Loucy (cell line): Measurements from ENCODE around the gene PEAK1.

ENCODE experiments used
- H2AFZ ChIP-seq: fragments of 200-600 bp; sonication (generic); 2 replicates; pipeline ENCODE4 v1.6.0; 2016; ENCODE audit warnings: antibody characterized with exemption, mild to moderate bottlenecking, low read length, moderate library complexity
- H3F3A ChIP-seq: fragments of 200-600 bp; 2 replicates; pipeline ENCODE4 v1.6.0; 2016; ENCODE audit warnings: antibody characterized with exemption, low read depth, mild to moderate bottlenecking
- H3K27me3 ChIP-seq: fragments of 200-600 bp; sonication (generic); 2 replicates; pipeline ENCODE4 v1.6.1; 2014; ENCODE audit warnings: low read length, mild to moderate bottlenecking; ENCODE audit not compliant: insufficient read depth, poor library complexity, severe bottlenecking
- H3K36me3 ChIP-seq: fragments of 200-600 bp; sonication (generic); 2 replicates; pipeline ENCODE4 v1.6.1; 2016; ENCODE audit warnings: low read length; ENCODE audit not compliant: insufficient read depth
- H3K4me1 ChIP-seq: fragments of 200-600 bp; sonication (generic); 2 replicates; pipeline ENCODE4 v1.5.1; 2014; ENCODE audit warnings: low read length, mild to moderate bottlenecking; ENCODE audit not compliant: insufficient read depth, poor library complexity, severe bottlenecking
- H3K4me2 ChIP-seq: fragments of 200-600 bp; sonication (generic); 2 replicates; pipeline ENCODE4 v1.6.0; 2014; ENCODE audit warnings: antibody characterized with exemption, low read length, low read depth, mild to moderate bottlenecking; ENCODE audit not compliant: poor library complexity, severe bottlenecking
- H3K4me3 ChIP-seq: fragments of 200-600 bp; sonication (generic); 2 replicates; pipeline ENCODE4 v1.5.1; 2014; ENCODE audit warnings: low read length, mild to moderate bottlenecking, mixed read lengths; ENCODE audit not compliant: poor library complexity, severe bottlenecking
- H3K79me2 ChIP-seq: fragments of 200-600 bp; sonication (generic); 2 replicates; pipeline ENCODE4 v1.6.1; 2014; ENCODE audit warnings: low read length; ENCODE audit not compliant: insufficient read depth
- H3K9ac ChIP-seq: fragments of 200-600 bp; sonication (generic); 2 replicates; pipeline ENCODE4 v1.6.0; 2014; ENCODE audit warnings: mild to moderate bottlenecking, low read depth, low read length, moderate library complexity; ENCODE audit not compliant: poor library complexity, severe bottlenecking
- H3K9me2 ChIP-seq: fragments of 200-600 bp; sonication (generic); replicated peaks from 2 replicates; pipeline ENCODE4 v1.6.1; 2016; ENCODE audit warnings: low read depth, low read length, mixed read lengths
- H3K9me3 ChIP-seq: fragments of 200-600 bp; sonication (generic); 2 replicates; pipeline ENCODE4 v1.6.1; 2014; ENCODE audit warnings: mild to moderate bottlenecking, antibody characterized with exemption, low read length, low read depth; ENCODE audit not compliant: insufficient read depth
- H4K20me1 ChIP-seq: fragments of 200-600 bp; sonication (generic); 2 replicates; pipeline ENCODE4 v1.6.0; 2014; ENCODE audit warnings: antibody characterized with exemption, low read length, mild to moderate bottlenecking; ENCODE audit not compliant: insufficient read depth, poor library complexity, severe bottlenecking
- EZH2phosphoT487 ChIP-seq: fragments of 200-600 bp; IDR thresholded peaks from 2 replicates; pipeline ENCODE4 v1.6.1; 2018; ENCODE audit warnings: antibody characterized with exemption, mild to moderate bottlenecking, moderate library complexity, borderline replicate concordance
- TF ChIP-seq, protein P1 (sequence below): fragments of 200-600 bp; sonication (generic); conservative IDR thresholded peaks from 2 replicates; pipeline ENCODE4 v1.5.1; 2014; ENCODE audit warnings: mild to moderate bottlenecking, antibody characterized with exemption, low read length

PEAK1 gene

DNA sequence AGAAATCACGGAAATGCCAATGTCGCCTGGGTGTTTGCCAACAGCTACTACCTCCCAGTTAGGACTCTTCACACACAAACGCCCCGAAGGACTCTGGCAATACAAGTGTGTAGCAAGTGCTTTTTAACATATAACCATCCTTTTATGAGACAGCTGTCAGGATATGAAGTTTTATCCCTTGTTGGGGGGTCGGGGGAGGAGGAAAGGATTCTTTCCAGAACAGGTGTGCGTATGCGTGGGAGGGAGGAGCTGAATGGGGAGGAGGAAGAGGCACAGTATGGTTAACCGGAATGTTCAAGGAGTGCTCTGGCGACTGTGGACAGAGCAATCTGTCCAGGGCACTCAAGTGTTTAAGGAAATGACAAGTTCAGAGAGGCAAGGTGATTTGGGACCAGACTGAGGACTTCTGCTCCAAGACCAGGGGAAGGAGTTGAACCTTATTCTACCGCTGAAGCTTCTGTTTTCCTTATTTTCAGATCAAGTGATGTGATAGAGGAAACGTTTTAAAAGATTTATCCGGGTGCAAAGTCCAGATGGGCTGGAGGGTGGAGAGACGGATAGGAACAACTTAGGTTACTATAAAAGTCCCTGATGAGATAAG is 350.3 kb downstream of the PEAK1 start:
- H3F3A ChIP-seq, result no peaks in the 10 kb centered on the region
- peaks cover 41% of the 10 kb centered on the region for H3K4me1 ChIP-seq
- H3K9me2 ChIP-seq, result no peaks in the 10 kb centered on the region
- peaks cover 52% of the 10 kb centered on the region for H4K20me1 ChIP-seq
- peak overlapping the region; percentile 85 for H3K4me2 ChIP-seq
- no peaks in the 10 kb centered on the region for H3K9me3 ChIP-seq
- peak overlapping the region; percentile 80 for H3K4me3 ChIP-seq
- H2AFZ ChIP-seq, result no peak overlapping the region
- peak overlapping the region; percentile 82 for H3K9ac ChIP-seq
- TF ChIP-seq, protein P1, sequence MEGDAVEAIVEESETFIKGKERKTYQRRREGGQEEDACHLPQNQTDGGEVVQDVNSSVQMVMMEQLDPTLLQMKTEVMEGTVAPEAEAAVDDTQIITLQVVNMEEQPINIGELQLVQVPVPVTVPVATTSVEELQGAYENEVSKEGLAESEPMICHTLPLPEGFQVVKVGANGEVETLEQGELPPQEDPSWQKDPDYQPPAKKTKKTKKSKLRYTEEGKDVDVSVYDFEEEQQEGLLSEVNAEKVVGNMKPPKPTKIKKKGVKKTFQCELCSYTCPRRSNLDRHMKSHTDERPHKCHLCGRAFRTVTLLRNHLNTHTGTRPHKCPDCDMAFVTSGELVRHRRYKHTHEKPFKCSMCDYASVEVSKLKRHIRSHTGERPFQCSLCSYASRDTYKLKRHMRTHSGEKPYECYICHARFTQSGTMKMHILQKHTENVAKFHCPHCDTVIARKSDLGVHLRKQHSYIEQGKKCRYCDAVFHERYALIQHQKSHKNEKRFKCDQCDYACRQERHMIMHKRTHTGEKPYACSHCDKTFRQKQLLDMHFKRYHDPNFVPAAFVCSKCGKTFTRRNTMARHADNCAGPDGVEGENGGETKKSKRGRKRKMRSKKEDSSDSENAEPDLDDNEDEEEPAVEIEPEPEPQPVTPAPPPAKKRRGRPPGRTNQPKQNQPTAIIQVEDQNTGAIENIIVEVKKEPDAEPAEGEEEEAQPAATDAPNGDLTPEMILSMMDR, result no peak
- no peak for TF ChIP-seq EZH2phosphoT487
- H3K79me2 ChIP-seq, result peaks cover 60% of the 10 kb centered on the region
- H3K27me3 ChIP-seq, result no peaks in the 10 kb centered on the region
- no peaks in the 10 kb centered on the region for H3K36me3 ChIP-seq

GRCh38 chr15:77068633-77069032 is 351.3 kb downstream of the PEAK1 start:
- peaks cover 62% of the 10 kb centered on the region for H4K20me1 ChIP-seq
- peak overlapping the region; percentile 85 for H3K4me2 ChIP-seq
- H2AFZ ChIP-seq, result no peak overlapping the region
- H3K9me2 ChIP-seq, result no peaks in the 10 kb centered on the region
- no peaks in the 10 kb centered on the region for H3K36me3 ChIP-seq
- no peaks in the 10 kb centered on the region for H3K27me3 ChIP-seq
- no peaks in the 10 kb centered on the region for H3F3A ChIP-seq
- H3K9ac ChIP-seq, result no peak overlapping the region
- H3K79me2 ChIP-seq, result peaks cover 70% of the 10 kb centered on the region
- no peaks in the 10 kb centered on the region for H3K9me3 ChIP-seq
- H3K4me1 ChIP-seq, result peaks cover 50% of the 10 kb centered on the region
- TF ChIP-seq, protein P1, result no peak
- TF ChIP-seq EZH2phosphoT487, result no peak
- peak overlapping the region; percentile 80 for H3K4me3 ChIP-seq

DNA sequence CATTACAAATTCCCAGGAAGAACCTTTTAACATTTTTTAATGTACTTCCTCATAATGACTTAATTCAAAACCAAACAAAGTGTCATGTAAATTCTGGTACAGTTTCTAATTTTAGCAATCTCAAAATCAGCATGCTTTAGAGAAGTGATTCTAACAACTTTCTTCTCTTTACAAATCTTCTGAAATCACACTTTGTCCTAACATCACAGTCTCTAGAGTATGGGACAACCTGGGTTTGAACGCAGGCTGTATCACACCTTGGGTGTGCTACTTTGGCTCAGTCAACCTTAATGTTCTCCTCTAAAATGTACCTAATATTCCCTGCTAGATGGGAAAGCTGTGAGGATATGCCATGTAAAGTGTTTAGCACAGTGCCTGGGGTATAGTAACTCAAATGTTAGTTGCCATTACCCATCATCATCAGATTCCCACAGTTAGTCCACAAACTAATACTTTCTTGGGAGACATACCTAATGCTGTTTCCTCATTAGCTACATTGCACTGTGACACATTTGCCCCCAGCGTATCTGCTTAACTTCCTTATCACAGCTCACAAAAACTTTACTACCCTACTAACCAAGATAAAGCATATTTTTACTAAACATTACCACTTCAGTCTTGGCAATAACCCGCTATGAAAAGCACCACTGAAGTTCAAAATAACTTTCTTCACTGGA is 352.1 kb downstream of the PEAK1 start:
- no peak for TF ChIP-seq EZH2phosphoT487
- TF ChIP-seq, protein P1, result no peak
- Histone ChIP-seq H2AFZ (no peak overlapping the region), H4K20me1 (peaks cover 66% of the 10 kb centered on the region), H3K27me3 (no peaks in the 10 kb centered on the region), H3K36me3 (no peaks in the 10 kb centered on the region), H3K79me2 (peaks cover 73% of the 10 kb centered on the region), H3K9me2 (no peaks in the 10 kb centered on the region), H3K4me1 (peaks cover 50% of the 10 kb centered on the region), H3K9me3 (no peaks in the 10 kb centered on the region), H3F3A (no peaks in the 10 kb centered on the region), H3K9ac (no peak overlapping the region), H3K4me3 (peak overlapping the region; percentile 80), H3K4me2 (peak overlapping the region; percentile 85)
